ENCODE data around the gene GPRC5A. TPM values are rescaled to one million over a fixed set of nuclear protein-coding genes. Genes with fewer than 3 reads are reported as not detected.

GPRC5A gene
- polyA plus RNA-seq, 3 donors = 1.4 to 49.4 (median 12.1) TPM

GRCh38 chr12:12926571-12927071 is 35.3 kb downstream of the GPRC5A start:
- no peak overlapping the region for H3K27ac ChIP-seq (ENCODE audit: low read depth, low read length)
- 73 to 85% (median 83%) methylated on average over 18 of the region's 18 CpGs for WGBS, 3 donors

DNA sequence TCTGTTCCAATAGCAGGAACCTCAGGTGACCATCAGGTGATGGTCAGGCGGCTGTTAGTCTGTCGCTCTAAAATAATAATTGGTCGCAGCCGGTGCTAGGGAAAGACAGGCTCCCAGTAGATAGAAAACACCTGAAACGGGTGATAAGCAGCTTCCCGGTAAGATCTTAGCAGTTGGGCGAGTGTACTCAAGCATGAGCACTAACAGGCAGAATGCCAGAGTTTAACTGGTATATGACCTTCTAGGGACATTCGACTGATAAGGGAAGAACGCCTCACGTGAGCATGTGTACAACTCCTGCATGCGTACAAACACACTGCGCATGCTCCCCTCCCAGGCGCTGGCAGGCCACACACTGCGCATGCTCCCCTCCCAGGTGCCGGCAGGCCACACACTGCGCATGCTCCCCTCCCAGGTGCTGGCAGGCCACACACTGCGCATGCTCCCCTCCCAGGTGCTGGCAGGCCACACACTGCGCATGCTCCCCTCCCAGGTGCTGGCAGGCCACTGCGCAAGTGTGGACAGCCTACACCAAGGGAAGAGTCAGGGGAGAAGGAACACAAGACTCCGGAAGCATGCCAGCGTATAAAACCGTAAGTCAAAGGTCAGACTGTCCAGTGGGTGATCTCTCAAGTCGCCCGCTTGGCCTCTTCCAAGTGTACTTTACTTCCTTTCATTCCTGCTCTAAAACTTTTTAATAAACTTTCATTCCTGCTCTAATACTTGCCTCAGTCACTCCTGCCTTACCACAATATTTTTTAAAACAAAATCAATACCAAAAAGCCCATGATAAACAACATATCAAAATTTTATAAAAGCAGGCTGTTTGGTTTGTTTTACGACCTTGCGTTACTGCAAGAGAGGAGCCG is 36.1 kb downstream of the GPRC5A start:
- WGBS, 3 donors = 20 to 79% (median 75%) methylated on average over 26 to 27 of the region's 27 CpGs
- H3K27ac ChIP-seq (ENCODE audit: low read depth, low read length) = no peak overlapping the region

DNA sequence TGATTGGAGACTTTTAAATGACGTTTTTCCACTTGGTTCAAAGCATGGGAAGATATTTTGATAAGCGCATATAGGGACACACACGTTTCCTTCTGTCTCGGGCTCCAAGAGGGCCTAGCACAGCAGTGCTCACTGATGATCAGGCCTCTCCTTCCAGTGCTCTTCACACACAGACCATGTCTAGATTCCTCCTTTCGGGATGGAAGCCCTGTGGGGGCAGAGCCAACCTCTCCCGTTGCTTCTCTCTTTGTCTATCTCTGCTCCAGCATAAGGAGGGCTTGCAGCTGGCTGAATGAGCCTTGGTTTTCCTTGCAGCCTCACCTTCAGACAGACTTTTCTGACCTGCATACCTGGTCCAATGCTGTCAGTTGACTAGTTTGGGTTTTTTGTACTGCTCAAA is 38.3 kb downstream of the GPRC5A start:
- WGBS, 3 donors = 86 to 94% (median 91%) methylated on average over 6 of the region's 6 CpGs
- no peak overlapping the region for H3K27ac ChIP-seq (ENCODE audit: low read depth, low read length)

- no peak overlapping the region for H3K27ac ChIP-seq (ENCODE audit: low read depth, low read length)
- 70 to 92% (median 78%) methylated on average over 2 of the region's 2 CpGs for WGBS, 3 donors
These were observed 39.4 kb downstream of the GPRC5A start for GRCh38 chr12:12930633-12931219.

DNA sequence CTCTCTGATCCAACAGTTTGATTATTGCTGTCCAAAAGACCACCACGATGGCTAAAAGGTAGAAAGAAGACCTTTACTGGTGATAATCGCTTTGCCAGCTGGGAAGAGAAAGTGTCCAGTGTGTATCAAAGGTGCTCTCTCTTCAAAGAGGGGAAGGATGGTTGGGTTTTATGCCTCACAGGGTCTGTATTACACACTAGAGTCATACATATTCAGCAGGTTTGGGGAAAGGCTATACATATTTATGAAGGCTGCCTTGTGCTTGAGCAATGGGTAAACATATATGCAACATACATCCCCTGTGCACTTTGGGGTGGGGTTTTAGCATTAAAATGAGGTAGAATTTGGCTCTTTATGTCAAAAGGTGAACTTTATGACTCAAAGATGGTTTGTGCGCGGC is 42.4 kb downstream of the GPRC5A start:
- H3K27ac ChIP-seq (ENCODE audit: low read depth, low read length) = no peak overlapping the region
- WGBS, 3 donors = 94 to 97% (median 95%) methylated on average over 4 of the region's 4 CpGs

DNA sequence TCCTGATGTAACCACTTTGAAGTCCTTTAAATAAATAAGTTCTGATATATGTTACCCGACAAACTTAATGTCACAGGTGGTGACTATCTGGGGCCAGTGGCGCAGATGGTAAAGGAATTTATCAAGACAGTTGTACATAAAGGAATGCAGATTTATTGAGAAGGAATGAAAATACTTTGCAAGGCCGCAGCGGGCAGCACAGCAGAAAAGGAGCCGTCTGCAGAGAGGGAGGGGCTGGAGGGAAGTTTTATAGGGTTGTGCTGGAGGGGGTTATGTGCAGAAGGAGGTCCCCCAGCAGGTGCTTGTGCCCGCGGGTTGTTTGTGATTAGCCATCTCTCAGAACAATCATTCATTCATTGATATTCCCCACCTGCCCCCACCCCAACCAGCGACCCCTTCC is 43.2 kb downstream of the GPRC5A start:
- H3K27ac ChIP-seq (ENCODE audit: low read depth, low read length) = no peak overlapping the region
- WGBS, 3 donors = 49 to 76% (median 75%) methylated on average over 8 of the region's 8 CpGs

DNA sequence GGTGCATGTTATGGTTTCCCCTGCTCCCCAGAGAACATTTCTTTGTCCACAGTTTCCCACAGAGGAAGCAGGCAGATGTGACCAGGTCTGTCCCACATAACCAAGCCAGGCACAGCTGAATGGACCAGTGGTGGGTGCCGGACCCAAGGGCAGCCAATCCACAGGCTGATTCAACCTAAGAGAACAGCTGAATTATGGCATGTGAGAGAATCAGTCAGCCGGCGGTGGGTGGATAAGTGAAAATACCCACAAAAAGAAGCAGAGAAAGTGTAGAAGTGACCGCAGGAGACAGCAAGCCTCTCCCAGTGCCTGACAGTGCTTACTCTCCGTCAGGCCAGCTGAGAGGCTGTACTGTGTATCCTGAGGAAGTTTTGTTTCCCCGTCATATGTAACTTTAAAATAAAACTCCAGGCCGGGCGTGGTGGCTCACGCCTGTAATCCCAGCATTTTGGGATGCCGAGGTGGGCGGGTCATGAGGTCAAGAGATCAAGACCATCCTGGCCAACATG is 45.7 kb downstream of the GPRC5A start:
- WGBS, 3 donors = 95 to 97% (median 96%) methylated on average over 11 of the region's 11 CpGs
- no peak overlapping the region for H3K27ac ChIP-seq (ENCODE audit: low read depth, low read length)

DNA sequence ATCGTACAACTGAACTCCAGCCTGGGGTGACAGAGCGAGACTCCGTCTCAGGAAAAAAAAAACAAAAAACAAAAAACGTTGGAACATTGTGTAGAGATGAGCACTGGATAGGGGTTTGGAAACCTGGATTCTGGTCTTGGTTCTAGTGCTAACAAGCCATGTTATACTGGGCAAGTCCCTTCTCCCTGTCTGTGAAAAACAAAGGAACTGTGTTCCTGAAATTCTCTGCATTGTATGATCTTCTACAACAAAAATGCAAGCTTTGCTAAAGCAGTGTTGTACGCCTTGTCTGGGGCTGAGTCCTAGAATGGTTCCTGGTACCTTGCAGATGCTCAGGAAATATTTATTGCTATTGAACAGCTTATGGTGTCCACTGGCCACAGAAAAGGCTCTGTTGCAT is 47.2 kb downstream of the GPRC5A start:
- WGBS, 3 donors = 82 to 85% (median 84%) methylated on average over 5 of the region's 5 CpGs

DNA sequence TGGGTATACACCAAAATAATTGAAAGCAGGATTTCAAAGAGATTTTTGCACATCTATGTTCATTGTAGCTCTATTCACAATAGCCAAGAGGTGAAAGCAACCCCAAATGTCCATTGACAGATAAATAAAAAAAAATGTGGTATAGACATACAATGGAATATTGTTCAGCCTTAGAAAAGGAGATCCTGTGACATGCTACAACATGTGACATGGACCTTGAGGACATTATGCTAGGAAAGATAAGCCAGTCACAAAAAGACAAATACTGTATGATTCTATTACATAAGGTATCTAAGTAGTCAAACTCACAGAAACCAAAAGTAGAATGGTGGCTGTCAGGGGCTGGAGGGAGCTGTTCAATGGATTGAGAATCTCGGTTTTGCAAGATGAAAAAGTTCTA is 48.5 kb downstream of the GPRC5A start:
- WGBS, 3 donors = 77 to 86% (median 83%) methylated on average over 1 of the region's 1 CpG
- H3K27ac ChIP-seq (ENCODE audit: low read depth, low read length) = no peak overlapping the region

More for the DNA sequence above, 47.2 kb downstream of the GPRC5A start:
- no peak overlapping the region for H3K27ac ChIP-seq (ENCODE audit: low read depth, low read length)

DNA sequence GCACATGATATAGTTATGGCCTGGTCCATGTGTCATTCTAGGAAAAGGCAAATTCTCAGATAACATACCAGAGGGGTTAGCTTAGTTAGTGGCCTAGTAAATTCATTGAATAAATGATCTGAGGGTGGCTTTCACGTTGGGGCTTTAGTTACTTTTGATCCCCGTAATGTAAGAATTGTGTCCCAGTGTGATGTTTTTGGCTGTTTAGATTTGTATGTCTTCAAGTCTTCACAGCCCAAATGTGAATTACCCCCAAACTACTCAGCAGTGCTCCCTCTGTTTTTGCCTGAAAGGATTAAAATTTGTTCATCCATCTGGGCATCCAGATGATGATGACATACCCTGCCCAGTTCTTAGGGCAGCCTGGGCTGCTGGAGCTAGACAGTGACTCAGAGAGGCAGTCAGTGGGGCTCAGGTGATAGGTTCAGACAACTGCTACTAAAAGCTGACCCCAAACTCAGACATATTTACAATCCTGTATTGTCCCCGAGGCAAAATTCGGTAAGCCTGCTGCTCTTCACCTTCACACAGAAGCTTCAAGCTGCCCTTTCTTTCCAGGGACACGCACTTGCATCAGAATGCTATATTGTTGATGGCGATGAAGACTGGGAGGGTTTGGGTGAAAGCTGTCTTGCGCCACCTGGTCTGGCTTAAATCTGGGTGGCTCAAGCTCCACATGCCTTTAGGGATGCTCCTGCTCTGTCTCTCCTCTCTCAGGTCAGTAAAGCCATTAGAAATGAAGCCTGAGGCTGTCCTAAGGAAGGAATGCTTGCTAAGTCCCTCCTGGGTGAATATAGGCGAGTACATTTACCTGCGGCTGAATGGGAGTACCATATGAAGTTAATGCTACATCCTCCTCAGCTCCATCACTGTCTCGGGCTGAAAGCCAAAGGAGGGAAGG is 50.3 kb downstream of the GPRC5A start:
- 92 to 94% (median 93%) methylated on average over 10 of the region's 10 CpGs for WGBS, 3 donors
- H3K27ac ChIP-seq (ENCODE audit: low read depth, low read length) = no peak overlapping the region

GRCh38 chr12:12943586-12944260 is 52.4 kb downstream of the GPRC5A start:
- 85 to 87% (median 85%) methylated on average over 8 of the region's 8 CpGs for WGBS, 3 donors
- no peak overlapping the region for H3K27ac ChIP-seq (ENCODE audit: low read depth, low read length)

- no peak overlapping the region for H3K27ac ChIP-seq (ENCODE audit: low read depth, low read length)
These were observed 54.2 kb downstream of the GPRC5A start for GRCh38 chr12:12945591-12945990.

DNA sequence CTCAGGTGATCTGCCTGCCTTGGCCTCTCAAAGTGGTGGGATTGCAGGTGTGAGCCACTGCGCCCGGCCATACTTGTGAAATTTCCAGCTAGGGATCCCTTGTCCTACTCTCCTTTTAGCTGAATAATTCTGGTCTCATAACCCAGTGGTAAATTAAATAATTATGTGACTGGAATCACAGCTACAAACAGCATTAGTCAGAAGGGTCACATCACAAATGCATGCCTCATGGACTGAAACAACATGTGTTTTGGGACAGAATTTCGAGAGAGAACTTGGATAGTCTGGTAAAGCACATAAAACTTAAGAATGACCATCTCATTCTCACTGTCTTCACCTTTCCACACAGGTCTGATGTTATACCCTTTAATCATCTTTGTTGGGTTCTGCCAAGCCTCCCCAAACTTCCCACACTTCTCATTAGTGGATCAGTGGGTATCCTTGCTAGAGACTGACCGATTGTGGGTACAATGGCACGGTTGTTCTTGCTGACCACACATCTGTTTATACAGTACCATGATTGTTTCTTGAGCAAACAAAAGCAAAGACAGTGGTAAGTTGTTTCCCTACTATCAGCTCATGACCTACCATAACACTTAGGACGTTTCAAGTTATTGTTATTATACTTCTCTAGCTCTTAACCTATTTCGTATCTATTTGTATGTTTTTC is 55.5 kb downstream of the GPRC5A start:
- H3K27ac ChIP-seq (ENCODE audit: low read depth, low read length) = no peak overlapping the region
- 71 to 92% (median 86%) methylated on average over 7 of the region's 7 CpGs for WGBS, 3 donors

DNA sequence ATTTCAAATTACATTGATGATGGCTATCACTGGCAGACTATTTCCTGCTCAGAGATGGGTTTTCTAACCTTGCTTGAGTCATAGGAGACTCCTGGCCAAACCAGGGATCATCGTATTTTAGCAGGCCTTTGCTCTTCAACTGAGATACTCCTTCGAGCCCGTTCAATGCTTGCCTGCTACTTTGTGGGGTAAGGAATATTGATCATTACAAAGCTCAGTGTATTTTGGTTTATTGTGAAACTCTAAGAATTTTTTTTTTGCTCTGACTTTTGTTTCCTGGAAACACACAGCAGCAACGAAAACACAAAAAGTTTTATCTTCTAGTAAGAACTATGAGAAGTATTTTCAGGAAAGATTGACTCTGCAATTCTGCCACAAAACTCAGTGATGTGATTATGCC is 56.5 kb downstream of the GPRC5A start:
- WGBS, 3 donors = 74 to 87% (median 81%) methylated on average over 4 of the region's 4 CpGs
- no peak overlapping the region for H3K27ac ChIP-seq (ENCODE audit: low read depth, low read length)

- no peak overlapping the region for H3K27ac ChIP-seq (ENCODE audit: low read depth, low read length)
- 87 to 95% (median 93%) methylated on average over 1 of the region's 1 CpG for WGBS, 3 donors
These were observed 60.1 kb downstream of the GPRC5A start for GRCh38 chr12:12951504-12951903.

- 91 to 95% (median 93%) methylated on average over 6 of the region's 6 CpGs for WGBS, 3 donors
These were observed 60.7 kb downstream of the GPRC5A start, which contains the start of gene GPRC5D for GRCh38 chr12:12952036-12952435. Gene GPRC5D (minus strand): TSS chr12:12952170. CDS start chr12:12950384, 1,786 bp downstream.

DNA sequence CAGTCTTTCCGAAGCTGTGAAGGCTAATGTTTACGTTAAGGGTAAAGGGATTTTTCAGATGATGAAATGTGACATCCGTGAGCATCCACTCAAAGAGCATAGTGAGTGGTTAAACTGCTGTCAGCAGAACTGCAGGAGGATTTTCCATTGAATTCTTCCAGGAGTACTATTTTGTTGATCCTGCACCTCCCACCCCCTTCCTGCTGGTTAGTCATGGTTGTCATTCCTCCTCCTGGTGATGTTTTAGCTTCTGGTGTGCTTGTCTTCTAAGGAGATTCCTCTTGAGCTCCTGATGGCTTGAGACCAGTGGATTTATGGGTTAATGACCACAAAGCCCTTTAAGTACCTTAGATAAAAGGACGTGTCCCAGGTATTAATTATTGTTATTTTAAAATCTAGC is 63.0 kb downstream of the GPRC5A start:
- H3K27ac ChIP-seq (ENCODE audit: low read depth, low read length) = no peak overlapping the region
- 66 to 86% (median 85%) methylated on average over 4 of the region's 4 CpGs for WGBS, 3 donors

More at GRCh38 chr12:12952036-12952435, 60.7 kb downstream of the GPRC5A start, which contains the start of gene GPRC5D:
- H3K27ac ChIP-seq (ENCODE audit: low read depth, low read length) = no peak within 1 kb of the TSS
